B cell (primary cell): ENCODE data around the gene SHISA2. TPM values are rescaled to one million over a fixed set of nuclear protein-coding genes. Genes with fewer than 3 reads are reported as not detected.

Experiments
- ATAC-seq: fragments of 200-7000 bp; cut with Tn5 transposase; one replicate; pipeline ENCODE4 v1.10.0; 2021; ENCODE audit warnings: low read depth, mild to moderate bottlenecking, moderate number of reproducible peaks, moderate library complexity
- CTCF ChIA-PET: fragments of 350-600 bp; sonication (Branson Sonifier 250); formaldehyde crosslinking; loops from one replicate; lab custom pipeline; 2021; ENCODE audit warnings: antibody characterized with exemption, inconsistent platforms; lab: Charles Lee
- POLR2A ChIA-PET: fragments of 350-600 bp; sonication (Branson Sonifier 250); formaldehyde crosslinking; loops from one replicate; lab custom pipeline; 2021; ENCODE audit warnings: antibody characterized with exemption; lab: Charles Lee
- DNase-seq: peaks from one replicate; pipeline ENCODE4 v3.0.0; 2013
- H2AFZ ChIP-seq: 2 replicates; pipeline ENCODE4 v1.6.1; 2012; ENCODE audit warnings: mild to moderate bottlenecking, low read depth, low read length; ENCODE audit not compliant: insufficient read depth, poor library complexity, severe bottlenecking
- H3K27ac ChIP-seq, 2 donors: 1 replicate in 1 of 2; 2 replicates in 1 of 2; pipeline ENCODE4 v1.5.1; 2012 to 2013; ENCODE audit warnings: low read length in 2 of 2, mild to moderate bottlenecking in 2 of 2, moderate library complexity in 1 of 2
- H3K27me3 ChIP-seq, 4 experiments: fragments of 200-600 bp in 1 of 4; sonication (generic) in 1 of 4; replicated peaks in 1 of 4; 1 replicate in 2 of 4; 2 replicates in 2 of 4; pipeline versions ENCODE4 v1.6.1 to v1.7.0; 2013 to 2016; ENCODE audit warnings: low read length in 3 of 4, mild to moderate bottlenecking in 2 of 4, mixed read lengths in 1 of 4, moderate library complexity in 1 of 4; ENCODE audit not compliant: insufficient read depth in 4 of 4, control insufficient read depth in 3 of 4; ENCODE audit errors: control extremely low read depth in 1 of 4
- H3K36me3 ChIP-seq, 2 experiments: replicated peaks in 1 of 2; 1 replicate in 1 of 2; 2 replicates in 1 of 2; pipeline versions ENCODE4 v1.6.1 to v1.7.1; 2013; ENCODE audit warnings: low read length in 1 of 2; ENCODE audit not compliant: insufficient read depth in 2 of 2, control insufficient read depth in 1 of 2; ENCODE audit errors: control extremely low read depth in 1 of 2, extremely low read depth in 1 of 2
- H3K4me1 ChIP-seq, 2 donors: fragments of 200-600 bp in 1 of 2; sonication (generic) in 1 of 2; 1 replicate in 1 of 2; 2 replicates in 1 of 2; pipeline versions ENCODE4 v1.5.1 to v1.6.1; 2013 to 2017; ENCODE audit warnings: low read length in 2 of 2; ENCODE audit not compliant: control insufficient read depth in 2 of 2, insufficient read depth in 2 of 2
- H3K4me2 ChIP-seq: replicated peaks from 2 replicates; pipeline ENCODE3; 2012; ENCODE audit warnings: mild to moderate bottlenecking, low read depth, low read length; ENCODE audit not compliant: poor library complexity, severe bottlenecking
- H3K4me3 ChIP-seq, 5 experiments: fragments of 200-600 bp in 1 of 5; sonication (generic) in 1 of 5; 1 replicate in 3 of 5; 2 replicates in 2 of 5; pipeline versions ENCODE4 v1.5.1 to v1.7.0; 2011 to 2016; ENCODE audit warnings: low read length in 4 of 5, mild to moderate bottlenecking in 4 of 5, low read depth in 2 of 5, control low read depth in 1 of 5, moderate library complexity in 1 of 5; ENCODE audit not compliant: insufficient read depth in 1 of 5; ENCODE audit errors: control extremely low read depth in 1 of 5, extremely low read depth in 1 of 5
- H3K79me2 ChIP-seq: fragments of 200-600 bp; sonication (generic); one replicate; pipeline ENCODE4 v1.6.0; 2016; ENCODE audit warnings: low read length; ENCODE audit not compliant: control insufficient read depth, insufficient read depth
- H3K9ac ChIP-seq: fragments of 200-600 bp; sonication (generic); 2 replicates; pipeline ENCODE4 v1.6.1; 2017; ENCODE audit warnings: mild to moderate bottlenecking, low read length, moderate library complexity
- H3K9me3 ChIP-seq, 3 donors: one replicate each; pipeline versions ENCODE4 v1.6.1 to v1.7.1; 2013; ENCODE audit warnings: low read length in 2 of 3; ENCODE audit not compliant: control insufficient read depth in 2 of 3, insufficient read depth in 1 of 3; ENCODE audit errors: control extremely low read depth in 1 of 3
- H4K20me1 ChIP-seq: 2 replicates; pipeline ENCODE4 v1.6.0; 2012; ENCODE audit warnings: mild to moderate bottlenecking, low read length; ENCODE audit not compliant: insufficient read depth, control insufficient read depth, poor library complexity, severe bottlenecking
- H3K27ac Mint-ChIP-seq: one replicate; pipeline ENCODE4 v1.8.0; 2021; ENCODE audit warnings: mixed read lengths
- H3K27me3 Mint-ChIP-seq: one replicate; pipeline ENCODE4 v1.8.0; 2021; ENCODE audit warnings: mixed read lengths
- H3K4me1 Mint-ChIP-seq: one replicate; pipeline ENCODE4 v1.8.0; 2021; ENCODE audit warnings: mixed read lengths
- H3K4me3 Mint-ChIP-seq: one replicate; pipeline ENCODE4 v1.8.0; 2021; ENCODE audit warnings: mixed read lengths
- H3K9me3 Mint-ChIP-seq: one replicate; pipeline ENCODE4 v1.8.0; 2022; ENCODE audit warnings: mixed read lengths; ENCODE audit not compliant: insufficient read depth
- CTCF ChIP-seq: fragments of 200-600 bp; IDR thresholded peaks from one replicate; pipeline ENCODE4 v1.8.0; 2022; ENCODE audit warnings: antibody characterized with exemption, mild to moderate bottlenecking
- EZH2 ChIP-seq: IDR thresholded peaks from 2 replicates; pipeline ENCODE4 v1.6.1; 2012; ENCODE audit warnings: borderline replicate concordance, low read depth, mild to moderate bottlenecking, moderate library complexity, low read length; ENCODE audit not compliant: insufficient read depth, poor library complexity, severe bottlenecking
- WGBS: methylation state at CpG from one replicate; pipeline ENCODE4 v1.1.5; 2013; ENCODE audit warnings: missing lambda C conversion rate; ENCODE audit not compliant: insufficient coverage; 5-methylcytosine and 5-hydroxymethylcytosine counted together
- intact Hi-C: fragments of 100-400 bp; cut with micrococcal nuclease; formaldehyde crosslinking; loops from one replicate; pipeline ENCODE4 v1.10.0; 2022
- polyA plus RNA-seq: library from polyadenylated mRNA; depleted of rRNA; stranded (reverse); fragments of >200 nt; gene quantifications from 2 replicates; pipeline ENCODE4 v1.2.3, GENCODE V29; 2012
- total RNA-seq, 2 donors: library from RNA; stranded (reverse); fragments of 120-200 nt in 1 of 2; gene quantifications; 1 replicate in 1 of 2; 2 replicates in 1 of 2; pipeline versions ENCODE4 v1.2.3 to v1.2.4, GENCODE V29; 2013 to 2022

Gene SHISA2
- total and polyA plus RNA-seq, 2 donors (not counting 1 experiment from before 2014, with no cell fraction given) = 0.03 TPM; not detected in 1

- H3K36me3 ChIP-seq = no peaks in the 10 kb centered on the region
- H3K9me3 Mint-ChIP-seq = no peaks in the 10 kb centered on the region
- no peak overlapping the region for H3K27ac Mint-ChIP-seq
- ChIA-PET CTCF (no interaction called here), POLR2A (no interaction called here)
- DNase-seq = no peak
- no peaks in the 10 kb centered on the region for H3K27me3 ChIP-seq
- ATAC-seq = no peak
- intact Hi-C loops = no loop called here
- no peak overlapping the region for H3K4me3 ChIP-seq
- H3K9ac ChIP-seq = no peak overlapping the region
- H3K27ac ChIP-seq = no peak overlapping the region
- H3K4me2 ChIP-seq = no peak overlapping the region
- H4K20me1 ChIP-seq = no peaks in the 10 kb centered on the region
- no peak overlapping the region for H3K4me3 Mint-ChIP-seq
- H2AFZ ChIP-seq = no peak overlapping the region
- 83% methylated on average over 13 of the region's 22 CpGs for WGBS
- TF ChIP-seq EZH2 (no peak), CTCF (no peak)
- peaks cover 30% of the 10 kb centered on the region for H3K27me3 Mint-ChIP-seq
- H3K4me1 Mint-ChIP-seq = no peaks in the 10 kb centered on the region
- no peaks in the 10 kb centered on the region for H3K4me1 ChIP-seq
- no peaks in the 10 kb centered on the region for H3K79me2 ChIP-seq
- no peaks in the 10 kb centered on the region for H3K9me3 ChIP-seq
Measured at GRCh38 chr13:26019881-26020870, 31.6 kb downstream of the SHISA2 start.

GRCh38 chr13:26019251-26019650 is 32.6 kb downstream of the SHISA2 start:
- Mint-ChIP-seq H3K4me3 (no peak overlapping the region), H3K4me1 (no peaks in the 10 kb centered on the region), H3K27me3 (peaks cover 27% of the 10 kb centered on the region), H3K9me3 (no peaks in the 10 kb centered on the region), H3K27ac (no peak overlapping the region)
- peaks cover 0 to under 1% (median 0%) of the 10 kb centered on the region in 4 experiments for H3K27me3 ChIP-seq
- no peaks in the 10 kb centered on the region for H3K4me1 ChIP-seq
- no peak for TF ChIP-seq EZH2
- no peak for TF ChIP-seq CTCF
- ATAC-seq (no peak), DNase-seq (no peak)
- no peak overlapping the region for H2AFZ ChIP-seq
- POLR2A ChIA-PET = no interaction called here
- H3K9me3 ChIP-seq = no peaks in the 10 kb centered on the region
- intact Hi-C loops = no loop called here
- H3K79me2 ChIP-seq = no peaks in the 10 kb centered on the region
- no peak overlapping the region for H3K9ac ChIP-seq
- CTCF ChIA-PET = no interaction called here
- H4K20me1 ChIP-seq = no peaks in the 10 kb centered on the region
- 83% methylated on average over 7 of the region's 7 CpGs for WGBS
- H3K4me3 ChIP-seq = no peak overlapping the region
- H3K4me2 ChIP-seq = no peak overlapping the region
- H3K36me3 ChIP-seq = no peaks in the 10 kb centered on the region
- H3K27ac ChIP-seq = no peak overlapping the region
